ENCODE data around the gene SLC25A21. TPM values are rescaled to one million over a fixed set of nuclear protein-coding genes. Genes with fewer than 3 reads are reported as not detected.

The SLC25A21 gene
- total RNA-seq, 1 donor = 1.3 TPM

DNA sequence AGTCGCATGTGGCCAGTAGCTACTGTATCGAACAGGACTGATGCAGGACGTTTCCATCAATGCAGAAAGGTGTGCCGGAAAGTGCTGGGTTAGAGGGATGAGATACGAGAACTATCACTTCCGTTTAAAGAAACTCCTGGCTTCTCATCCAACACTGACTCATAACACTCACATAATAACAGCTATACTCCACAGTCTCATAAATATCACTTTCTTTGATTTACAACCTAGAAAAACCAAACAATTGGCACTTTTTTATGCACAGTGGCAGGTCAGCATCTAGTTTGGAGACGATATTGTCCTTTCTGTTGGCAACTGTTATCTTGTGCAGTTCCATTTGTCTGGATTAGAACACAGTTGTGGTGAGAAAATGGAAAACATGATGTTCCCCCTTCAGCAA, 43.4 kb downstream of the SLC25A21 start:
- TF ChIP-seq, protein P1, sequence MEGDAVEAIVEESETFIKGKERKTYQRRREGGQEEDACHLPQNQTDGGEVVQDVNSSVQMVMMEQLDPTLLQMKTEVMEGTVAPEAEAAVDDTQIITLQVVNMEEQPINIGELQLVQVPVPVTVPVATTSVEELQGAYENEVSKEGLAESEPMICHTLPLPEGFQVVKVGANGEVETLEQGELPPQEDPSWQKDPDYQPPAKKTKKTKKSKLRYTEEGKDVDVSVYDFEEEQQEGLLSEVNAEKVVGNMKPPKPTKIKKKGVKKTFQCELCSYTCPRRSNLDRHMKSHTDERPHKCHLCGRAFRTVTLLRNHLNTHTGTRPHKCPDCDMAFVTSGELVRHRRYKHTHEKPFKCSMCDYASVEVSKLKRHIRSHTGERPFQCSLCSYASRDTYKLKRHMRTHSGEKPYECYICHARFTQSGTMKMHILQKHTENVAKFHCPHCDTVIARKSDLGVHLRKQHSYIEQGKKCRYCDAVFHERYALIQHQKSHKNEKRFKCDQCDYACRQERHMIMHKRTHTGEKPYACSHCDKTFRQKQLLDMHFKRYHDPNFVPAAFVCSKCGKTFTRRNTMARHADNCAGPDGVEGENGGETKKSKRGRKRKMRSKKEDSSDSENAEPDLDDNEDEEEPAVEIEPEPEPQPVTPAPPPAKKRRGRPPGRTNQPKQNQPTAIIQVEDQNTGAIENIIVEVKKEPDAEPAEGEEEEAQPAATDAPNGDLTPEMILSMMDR (IDR thresholded peaks at IDR 0.05; ENCODE audit: insufficient read depth, low read depth, low read length) = no peak
- H3K4me3 ChIP-seq (ENCODE audit: low read depth, low read length) = no peak overlapping the region

GRCh38 chr14:37124614-37125013, 47.8 kb downstream of the SLC25A21 start:
- DNase-seq (ENCODE audit: low read depth) = no peak
- no peak overlapping the region for H3K4me3 ChIP-seq (ENCODE audit: low read depth, low read length)
- TF ChIP-seq, protein P1 (IDR thresholded peaks at IDR 0.05; ENCODE audit: insufficient read depth, low read depth, low read length) = no peak

More for the DNA sequence above, 43.4 kb downstream of the SLC25A21 start:
- no peak for DNase-seq (ENCODE audit: low read depth)

DNA sequence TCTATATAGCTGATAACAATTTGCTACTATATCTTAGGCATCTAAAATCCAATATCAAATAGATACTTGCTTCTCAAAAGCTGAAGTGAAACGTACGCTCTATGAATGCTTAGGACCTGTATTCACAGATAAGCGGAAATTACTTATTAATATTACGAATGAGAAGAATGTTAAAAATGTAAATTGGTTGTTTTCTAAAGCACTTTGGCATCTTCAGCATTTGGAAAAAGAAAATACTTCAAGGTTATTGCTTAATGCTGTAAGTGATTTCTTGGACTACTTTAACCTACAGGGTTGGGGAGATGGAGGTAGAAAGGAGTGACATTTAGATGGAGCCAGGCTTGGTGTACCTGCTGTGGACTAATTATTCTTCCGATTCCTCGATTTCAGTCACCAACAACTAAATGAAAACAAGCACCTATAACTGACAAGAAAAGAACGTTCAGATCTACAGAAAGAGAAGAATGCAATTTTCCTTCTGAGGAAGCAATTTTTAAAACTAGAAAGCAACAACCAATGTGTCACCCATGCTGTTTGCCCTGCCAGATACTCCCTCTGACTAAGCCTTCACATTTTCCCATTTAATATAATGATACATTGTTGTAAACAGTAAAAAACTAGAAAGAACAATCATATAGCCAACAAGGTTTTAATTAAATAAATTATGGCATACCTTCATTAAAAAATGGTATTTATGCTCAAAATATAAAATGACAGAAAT, 49.3 kb downstream of the SLC25A21 start:
- H3K4me3 ChIP-seq (ENCODE audit: low read depth, low read length) = no peak overlapping the region

DNA sequence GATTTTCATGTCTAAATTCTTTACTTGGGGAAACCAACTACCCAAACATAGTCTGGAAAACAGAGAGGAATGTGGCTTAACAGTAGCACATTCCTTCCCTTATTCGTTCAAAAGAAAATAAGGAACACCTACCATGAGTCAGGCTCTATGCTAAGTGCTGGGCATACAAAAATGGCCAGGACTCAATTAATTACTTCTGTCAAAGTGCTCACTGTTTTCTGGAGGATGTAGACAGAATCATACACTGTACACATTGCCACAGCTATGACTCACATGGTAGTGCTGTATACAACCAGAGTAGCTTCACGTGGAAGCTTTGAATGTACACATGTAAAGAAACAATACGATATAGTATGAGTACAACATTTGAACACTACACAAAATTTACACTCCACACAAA, 50.1 kb downstream of the SLC25A21 start:
- no peak overlapping the region for H3K4me3 ChIP-seq (ENCODE audit: low read depth, low read length)
- peak; percentile 36 for DNase-seq (ENCODE audit: low read depth)
- TF ChIP-seq, protein P1 (IDR thresholded peaks at IDR 0.05; ENCODE audit: insufficient read depth, low read depth, low read length) = no peak

More for the DNA sequence above, 49.3 kb downstream of the SLC25A21 start:
- TF ChIP-seq, protein P1 (IDR thresholded peaks at IDR 0.05; ENCODE audit: insufficient read depth, low read depth, low read length) = no peak
- DNase-seq (ENCODE audit: low read depth) = no peak

DNA sequence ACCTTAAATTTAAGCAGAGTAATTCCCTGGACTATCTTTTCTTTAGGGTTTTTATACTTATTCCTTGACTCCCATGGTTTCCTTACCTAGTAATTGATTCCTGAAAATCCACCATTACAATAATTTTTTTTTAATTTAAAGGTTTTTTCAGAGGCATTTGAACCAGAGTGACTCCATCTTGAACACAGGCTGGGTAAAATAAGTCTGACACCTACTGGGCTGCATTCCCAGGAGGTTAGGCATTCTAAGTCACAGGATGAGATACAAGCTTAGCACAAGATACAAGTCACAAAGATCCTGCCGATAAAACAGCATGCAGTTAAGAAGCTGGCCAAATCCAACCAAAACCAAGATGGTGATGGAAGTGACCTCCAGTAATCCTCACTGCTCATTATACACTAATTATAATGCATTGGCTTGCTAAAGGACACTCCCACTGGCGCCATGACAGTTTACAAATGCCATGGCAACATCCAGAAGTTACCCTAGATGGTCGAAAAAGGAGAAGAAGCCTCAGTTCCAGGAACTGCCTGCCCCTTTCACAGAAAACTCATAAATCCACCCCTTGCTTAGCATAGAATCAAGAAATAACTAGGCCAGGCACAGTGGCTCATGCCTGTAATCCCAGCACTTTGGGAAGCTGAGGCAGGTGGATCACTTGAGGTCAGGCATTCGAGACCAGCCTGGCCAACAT, 53.6 kb downstream of the SLC25A21 start:
- H3K4me3 ChIP-seq (ENCODE audit: low read depth, low read length) = no peak overlapping the region
- no peak for DNase-seq (ENCODE audit: low read depth)
- TF ChIP-seq, protein P1 (IDR thresholded peaks at IDR 0.05; ENCODE audit: insufficient read depth, low read depth, low read length) = no peak

DNA sequence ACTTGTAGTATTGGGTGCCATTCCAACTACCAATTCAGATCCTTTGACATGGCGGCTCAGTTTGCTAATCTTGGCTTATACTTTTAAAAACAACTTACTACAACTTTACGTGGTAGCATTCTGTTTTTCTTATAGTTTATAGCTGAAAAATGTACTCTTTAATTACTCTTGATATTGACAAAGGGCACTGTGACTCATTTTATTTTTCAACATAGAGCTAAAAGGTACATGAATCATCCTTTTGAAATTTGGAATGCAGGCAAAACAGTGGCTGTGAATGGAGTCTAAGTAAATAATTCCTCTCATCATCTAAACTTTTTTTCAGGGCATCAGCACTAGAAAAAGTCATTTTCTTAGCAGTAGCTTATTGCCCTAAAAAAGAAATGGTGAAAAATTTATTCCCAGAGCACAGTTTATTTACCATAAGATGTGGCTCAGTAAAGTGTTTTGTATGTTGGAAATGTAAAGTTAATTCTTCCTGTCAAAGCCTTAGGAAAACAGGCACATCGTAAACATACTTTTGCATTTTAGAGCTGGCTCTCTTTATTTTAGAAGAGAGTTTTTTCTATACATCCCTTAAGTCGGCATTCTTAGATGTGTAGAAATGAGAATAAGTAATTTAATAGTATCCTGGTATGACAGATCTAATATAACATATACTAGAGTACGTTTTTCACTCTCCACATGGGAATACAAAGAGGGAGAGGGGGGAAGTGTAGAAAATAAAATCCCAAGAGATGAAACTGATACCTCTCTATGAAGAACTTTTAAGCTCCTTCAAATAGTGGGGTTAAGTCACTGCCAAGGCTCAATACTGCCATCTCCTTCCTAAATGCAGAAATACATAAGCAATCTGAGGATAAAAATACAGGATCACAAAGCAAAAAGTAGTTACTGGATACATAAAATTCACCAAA, 55.2 kb downstream of the SLC25A21 start:
- peak; percentile 61 for DNase-seq (ENCODE audit: low read depth)
- H3K4me3 ChIP-seq (ENCODE audit: low read depth, low read length) = no peak overlapping the region
- TF ChIP-seq, protein P1 (IDR thresholded peaks at IDR 0.05; ENCODE audit: insufficient read depth, low read depth, low read length) = peak; percentile 43

Measured in fibroblast of villous mesenchyme (primary cell).